Stimulated activated CD4-positive, alpha-beta T cell treated with anti-CD3 and anti-CD28 coated beads, Interleukin-4, amount 100 ng/mL, for 24 hours (primary cell): ENCODE measurements around the gene KDM8.

Experiments used
- DNase-seq: peaks from one replicate; pipeline ENCODE4 v3.0.0-alpha.2; 2020

KDM8 gene

DNA sequence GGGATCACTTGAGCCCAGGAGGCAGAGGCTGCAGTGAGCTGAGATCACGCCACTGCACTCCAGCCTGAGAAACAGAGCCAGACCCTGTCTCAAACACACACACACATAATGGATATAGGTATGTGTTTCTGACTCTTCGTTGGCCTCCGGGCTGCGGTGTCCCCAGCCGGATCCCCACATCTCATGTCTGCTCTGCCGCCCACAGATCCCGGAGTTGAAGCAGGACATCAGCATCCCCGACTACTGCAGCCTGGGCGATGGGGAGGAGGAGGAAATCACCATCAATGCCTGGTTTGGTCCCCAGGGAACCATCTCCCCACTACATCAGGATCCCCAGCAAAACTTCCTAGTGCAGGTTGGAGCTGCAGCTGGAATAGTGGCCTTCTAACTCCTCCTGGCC, 15.4 kb downstream of the KDM8 start:
- DNase-seq, result no peak

DNA sequence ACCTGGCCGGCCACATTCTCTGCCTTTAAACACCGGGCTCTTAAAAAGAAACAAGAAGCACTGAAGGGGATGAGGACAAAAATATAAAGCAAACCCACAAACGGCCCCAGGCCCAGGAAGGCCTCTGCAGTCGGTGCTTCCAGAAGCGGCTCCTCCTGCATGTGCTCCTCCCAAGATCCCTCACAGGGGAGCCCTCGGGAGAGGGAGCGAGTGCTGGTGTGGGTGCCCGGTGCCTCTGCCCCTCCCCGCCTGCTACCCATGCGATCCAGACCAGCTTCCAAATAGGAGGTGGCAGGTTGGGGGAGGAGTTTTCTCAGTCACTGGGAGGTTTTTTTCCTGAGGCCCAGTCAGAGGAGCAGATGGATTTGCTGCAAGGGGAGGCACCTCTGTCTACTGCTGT, 15.8 kb downstream of the KDM8 start:
- DNase-seq, result no peak

DNA sequence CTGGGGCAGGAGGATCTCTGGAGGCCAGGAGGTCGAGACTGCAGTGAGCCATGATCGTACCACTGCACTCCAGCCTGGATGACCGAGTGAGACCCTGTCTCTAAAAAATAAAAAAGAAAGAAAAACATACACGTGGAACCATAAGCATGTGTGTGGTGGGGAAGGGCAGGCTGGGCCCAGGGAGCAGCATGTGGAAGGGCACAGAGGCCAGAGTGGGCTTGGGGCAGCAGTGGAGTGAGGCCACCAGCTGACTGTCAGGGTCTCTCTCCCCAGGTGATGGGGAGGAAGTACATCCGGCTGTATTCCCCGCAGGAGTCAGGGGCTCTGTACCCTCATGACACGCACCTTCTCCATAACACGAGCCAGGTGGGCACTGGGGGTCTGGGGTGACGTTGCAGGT, 16.8 kb downstream of the KDM8 start:
- no peak for DNase-seq

DNA sequence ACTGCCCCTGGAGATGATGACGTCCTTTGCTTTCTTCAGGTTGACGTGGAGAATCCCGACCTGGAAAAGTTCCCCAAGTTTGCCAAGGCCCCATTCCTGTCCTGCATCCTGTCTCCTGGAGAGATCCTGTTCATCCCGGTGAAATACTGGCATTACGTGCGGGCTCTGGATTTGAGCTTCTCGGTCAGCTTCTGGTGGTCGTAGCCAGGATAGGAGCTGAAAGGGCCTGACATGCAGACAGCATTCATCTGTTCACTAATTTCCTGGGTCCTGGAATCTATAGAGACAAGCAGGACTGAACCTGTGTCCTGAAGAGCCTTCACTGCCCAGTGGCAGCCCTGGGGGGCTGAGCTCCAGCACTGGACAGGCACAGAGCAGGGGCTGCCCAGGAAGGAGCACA, 17.2 kb downstream of the KDM8 start:
- DNase-seq, result no peak

DNA sequence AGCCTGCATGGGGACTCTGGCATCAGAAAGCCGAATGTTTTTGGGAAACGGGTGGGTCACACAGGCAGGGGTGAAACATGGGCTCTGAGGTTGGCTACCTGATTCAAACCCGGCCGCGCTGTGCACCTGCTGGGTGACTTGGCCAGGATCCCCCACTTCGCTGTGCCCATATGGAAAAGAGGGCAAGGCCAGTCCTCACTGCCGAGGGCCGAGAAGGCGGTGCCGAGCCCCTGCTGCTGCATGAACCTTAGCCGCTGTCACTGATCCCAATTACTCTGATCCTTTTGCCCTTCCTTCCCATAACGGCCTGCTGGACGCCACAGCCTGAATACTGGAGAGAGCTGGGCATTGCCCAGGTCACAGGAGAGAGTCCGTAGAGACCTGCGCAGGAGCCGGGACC, 17.7 kb downstream of the KDM8 start:
- no peak for DNase-seq

DNA sequence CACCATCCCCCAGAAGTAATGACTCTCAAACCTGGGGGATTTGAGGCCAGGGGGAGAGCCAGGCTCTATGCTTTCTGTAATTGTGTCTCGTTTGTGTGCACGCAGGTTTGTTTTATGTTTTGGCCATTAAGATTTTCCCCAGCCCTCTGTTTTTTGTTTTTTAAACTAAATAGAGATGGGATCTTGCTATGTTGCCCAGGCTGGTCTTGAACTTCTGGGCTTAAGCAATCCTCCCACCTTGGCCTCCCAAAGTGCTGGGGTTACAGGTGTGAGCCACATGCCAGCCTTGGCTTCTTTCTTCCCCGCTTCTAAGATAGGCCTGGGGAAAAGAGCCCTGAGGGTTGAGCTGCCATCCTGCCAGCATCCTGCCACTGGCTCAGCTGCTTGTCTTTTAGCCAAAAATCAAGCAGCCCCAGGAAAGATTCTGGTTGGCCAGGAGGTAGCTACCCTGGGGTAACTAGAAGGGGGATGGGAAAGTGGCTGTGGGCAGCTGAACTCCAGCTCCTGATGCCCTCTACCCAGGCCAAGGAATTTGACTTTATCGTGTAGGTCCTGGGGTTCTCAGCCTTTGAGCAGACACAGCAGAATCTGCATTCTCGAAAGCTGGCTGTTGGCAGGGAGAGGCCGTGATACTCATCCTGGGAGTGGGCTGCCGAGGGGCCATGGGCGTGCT, 18.4 kb downstream of the KDM8 start:
- no peak for DNase-seq

DNA sequence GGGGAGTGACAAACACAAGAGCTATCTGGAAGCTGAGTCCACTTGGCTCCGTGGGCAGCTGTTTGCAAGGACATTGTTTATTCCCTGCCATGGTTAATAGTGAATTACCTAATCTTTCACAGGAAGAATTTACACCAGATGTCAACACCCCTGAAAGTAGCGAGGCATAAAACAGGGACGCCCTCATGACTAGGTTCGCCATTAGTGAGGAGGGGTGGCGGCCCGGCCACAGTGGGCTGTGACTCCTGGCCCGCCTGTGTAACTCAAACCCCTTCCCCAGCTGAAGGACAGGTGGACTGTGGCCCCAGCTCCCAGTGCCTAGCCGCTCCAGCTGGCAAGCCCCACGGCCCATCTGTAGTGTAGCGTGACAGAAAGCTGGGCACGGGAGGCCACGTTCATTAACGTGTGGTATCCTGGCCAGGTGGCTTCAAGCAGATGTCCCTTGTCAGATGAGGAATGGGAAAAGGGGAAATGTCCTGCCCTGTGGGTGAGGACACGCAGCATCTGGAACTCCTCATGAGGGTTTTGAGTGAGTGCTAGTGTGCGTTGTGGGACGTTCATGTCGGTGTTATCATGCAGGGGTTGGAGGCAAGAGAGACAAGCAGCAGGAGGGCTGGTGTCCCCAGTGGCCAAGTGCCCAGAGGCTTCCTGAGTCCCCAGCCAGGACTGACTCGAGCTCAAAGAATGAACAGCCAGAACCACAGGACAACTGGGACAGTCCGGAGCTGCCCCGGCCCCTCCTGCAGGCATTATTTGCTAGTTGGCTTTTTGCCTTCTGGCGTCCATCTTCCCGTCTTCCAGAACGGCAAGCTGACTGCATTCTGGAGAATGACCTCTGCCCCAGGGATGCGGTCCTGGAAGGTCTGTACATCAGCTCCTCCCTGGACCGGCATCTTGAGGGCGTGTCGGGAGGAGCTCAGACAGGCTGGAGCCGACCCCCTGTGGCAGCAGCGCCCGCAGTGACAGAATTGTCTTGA, 19.2 kb downstream of the KDM8 start:
- DNase-seq, result no peak

DNA sequence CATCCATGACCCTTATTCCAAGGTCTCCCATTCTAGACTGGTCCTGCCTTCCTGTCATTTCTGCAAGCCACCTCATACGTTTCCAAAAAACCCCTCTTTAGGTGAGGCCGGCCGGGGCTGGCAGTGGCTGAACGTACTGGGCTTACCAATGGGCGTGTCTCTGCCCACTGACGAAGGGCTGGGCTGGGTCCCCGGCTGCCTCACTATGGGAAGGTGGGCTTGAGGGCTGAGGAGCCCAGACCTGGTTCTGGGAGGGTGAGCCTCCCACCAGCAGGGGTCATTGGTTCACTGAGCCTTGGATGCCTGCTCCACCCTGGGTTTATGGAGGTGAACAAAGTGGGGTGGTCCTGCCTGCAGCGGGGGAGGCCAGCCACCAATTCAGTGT, 19.9 kb downstream of the KDM8 start:
- DNase-seq, result no peak

DNA sequence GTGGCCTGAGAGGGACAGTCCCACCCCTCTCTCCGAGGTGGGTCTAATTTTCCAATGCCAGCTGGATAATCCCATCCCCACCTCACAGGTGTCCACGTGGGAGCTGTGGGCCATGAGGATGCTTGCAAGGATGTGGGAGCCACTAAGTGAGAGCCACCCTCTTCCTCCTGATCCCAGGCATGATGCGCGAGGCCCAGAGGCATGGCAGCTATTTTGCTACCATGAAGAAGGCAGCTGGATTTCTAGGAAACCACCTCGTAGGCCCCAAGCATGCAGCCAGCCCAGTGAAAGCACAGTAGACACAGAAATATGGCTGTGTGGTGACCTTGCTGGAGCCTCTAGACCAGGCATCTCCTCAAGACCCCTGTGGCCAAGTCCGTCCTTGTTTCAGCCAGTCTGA, 20.4 kb downstream of the KDM8 start:
- no peak for DNase-seq

DNA sequence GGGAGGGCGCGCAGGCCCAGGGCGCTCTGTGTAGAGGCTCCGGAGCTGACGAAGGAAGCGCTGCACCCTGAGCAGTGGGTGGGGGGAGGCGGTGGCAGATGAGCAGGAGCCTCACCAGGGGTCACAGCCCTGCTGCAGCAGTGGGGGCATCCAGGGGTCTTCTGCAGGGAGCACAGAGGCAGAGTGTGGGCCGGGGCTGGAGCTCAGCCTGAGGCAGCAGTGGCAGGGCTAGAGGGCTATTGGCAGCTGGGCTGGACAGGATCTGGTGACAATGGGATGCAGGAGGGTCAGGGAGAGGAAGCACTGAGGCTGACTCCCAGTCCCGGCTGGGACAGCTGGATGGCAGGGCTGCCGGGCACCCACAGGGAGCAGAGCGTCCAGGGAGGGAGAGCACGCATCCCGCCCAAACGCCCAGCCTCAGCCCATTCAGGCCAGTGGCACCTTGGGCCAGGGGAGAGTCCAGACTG, 21.0 kb downstream of the KDM8 start:
- no peak for DNase-seq

DNA sequence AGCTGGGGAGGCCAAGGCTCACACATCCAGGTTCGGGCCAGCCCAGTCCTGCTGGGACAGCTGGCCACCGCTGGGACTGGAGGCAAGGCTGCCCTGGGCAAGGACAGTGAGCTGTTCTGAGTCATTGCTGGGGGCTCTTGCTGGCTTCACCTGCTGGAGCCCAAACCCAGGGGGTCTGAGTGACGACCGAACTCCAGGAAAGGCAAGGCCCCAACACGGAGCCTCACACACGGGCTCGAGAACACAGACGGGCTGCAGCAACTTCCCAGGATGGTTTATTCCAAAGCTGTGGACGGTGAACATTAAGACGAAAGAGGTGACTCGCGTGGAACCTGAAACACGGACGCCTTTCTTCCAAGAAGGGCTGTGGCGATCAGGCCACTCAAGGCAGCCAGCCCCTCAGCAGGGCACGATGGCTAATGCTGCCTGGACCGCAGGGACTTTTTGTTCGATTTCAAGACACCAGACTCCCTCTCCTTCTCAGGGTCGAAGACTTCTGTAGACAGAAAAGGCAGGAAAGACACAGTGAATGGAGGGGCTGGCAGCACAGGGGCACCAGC, 21.5 kb downstream of the KDM8 start:
- no peak for DNase-seq

DNA sequence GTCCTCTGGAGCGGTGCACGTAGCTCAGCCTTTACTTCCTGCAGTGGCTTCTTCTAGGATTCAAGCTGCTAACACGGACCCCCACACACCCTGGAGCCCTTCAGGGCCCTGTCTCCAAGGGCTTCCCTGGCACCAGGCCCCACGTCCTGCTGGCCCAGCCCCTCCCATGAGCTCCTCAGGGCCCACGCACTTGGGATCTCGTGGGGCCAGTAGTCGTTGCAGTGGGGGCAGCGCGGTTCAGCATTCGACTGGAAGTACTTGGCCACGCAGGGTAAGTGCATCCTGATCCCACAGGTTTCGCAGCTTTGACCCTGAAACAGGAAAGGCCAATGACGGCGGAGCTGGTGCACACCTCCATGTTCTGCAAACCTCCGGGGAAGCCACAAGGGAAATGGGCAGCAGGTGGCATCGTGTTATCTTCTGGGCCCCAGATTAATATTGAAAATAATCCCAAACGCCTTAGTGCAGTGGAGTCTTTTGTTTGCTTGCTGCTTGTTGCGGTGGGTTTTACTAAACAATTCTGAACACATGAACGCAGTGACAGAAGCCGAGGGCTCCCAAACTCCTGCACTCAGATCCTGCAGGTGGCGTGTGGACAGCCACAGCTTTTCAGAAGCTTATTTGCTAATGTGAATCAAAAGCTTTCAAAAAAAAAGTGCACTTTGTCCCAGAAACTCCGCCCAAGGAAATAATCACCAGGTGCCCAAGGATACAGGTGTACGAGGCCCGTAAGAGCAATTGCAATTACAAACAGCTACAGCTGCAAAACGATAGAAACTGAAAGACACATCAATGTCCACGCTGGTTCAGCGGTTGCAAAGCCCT, 22.4 kb downstream of the KDM8 start:
- DNase-seq, result no peak

DNA sequence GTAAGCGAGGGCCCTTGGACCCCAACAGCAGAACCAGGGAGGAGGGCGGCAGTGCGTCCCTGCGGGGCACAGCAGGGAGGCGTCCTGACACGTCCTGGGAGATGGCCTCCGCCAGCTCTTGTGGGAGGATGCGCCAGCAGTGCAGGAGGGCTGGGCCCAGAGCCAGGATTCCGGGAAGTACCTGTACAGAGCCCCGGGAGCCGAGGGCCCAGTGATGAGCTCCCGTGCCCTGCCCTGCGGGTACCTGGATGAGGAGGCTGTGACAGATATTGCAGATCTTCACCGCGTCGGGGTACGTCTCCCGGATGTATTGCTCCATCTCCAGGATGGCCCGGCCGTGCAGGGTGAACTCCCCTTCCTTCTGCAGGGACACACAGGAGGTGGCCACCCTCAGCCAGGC, 23.1 kb downstream of the KDM8 start:
- DNase-seq, result no peak

DNA sequence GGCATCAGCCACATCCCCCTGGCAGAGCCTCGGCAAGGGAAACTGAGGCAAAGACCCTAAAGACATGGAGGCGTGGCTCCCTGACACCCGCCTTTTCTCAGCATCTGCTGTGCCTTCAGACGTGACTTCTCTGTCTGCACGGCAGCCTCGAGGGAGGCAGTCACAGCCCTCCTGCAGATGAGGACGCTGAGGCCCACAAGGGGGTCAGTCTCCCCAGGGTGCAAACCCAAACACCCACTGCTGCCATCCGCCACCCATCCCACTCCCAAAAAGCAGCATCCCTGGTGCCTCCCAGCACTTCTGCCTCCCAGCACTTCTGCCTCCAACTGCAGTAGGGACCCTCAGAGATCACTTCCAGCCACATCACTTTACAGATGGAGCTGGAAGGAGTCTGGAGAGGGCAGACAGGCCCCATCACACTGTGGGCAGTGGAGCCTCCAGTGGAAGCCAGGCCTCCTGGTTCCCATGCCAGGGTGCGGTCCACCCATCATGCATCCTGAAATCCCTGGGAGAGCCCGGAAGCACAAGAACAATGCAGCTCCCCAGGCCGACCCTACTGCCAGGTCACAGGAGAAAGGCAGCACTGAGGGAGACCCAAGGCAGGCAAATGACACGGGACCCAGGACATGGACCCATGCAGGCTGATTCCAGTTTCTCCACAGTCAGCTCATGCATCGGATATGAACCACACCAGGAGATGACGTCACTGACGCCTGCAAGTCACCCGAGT, 23.8 kb downstream of the KDM8 start:
- no peak for DNase-seq

DNA sequence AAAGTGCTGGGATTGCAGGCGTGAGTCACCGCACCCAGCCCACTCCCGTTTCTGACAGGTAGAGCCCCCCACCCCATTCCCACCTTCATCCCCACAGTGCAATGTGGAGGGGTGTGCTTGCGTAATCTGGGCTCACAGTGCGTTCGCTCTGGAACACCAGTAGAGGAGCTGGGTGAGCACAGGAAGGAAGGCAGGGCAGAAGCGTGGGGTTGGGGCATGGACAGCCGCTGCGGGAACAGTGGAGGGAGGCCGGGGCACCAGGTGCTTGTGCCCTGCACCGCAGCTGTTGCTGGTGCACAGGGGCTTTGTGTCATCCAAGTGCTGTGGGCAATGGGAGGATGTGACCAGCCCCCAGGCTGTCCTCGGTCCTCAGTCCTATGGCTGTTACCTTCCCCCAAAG, 24.7 kb downstream of the KDM8 start:
- no peak for DNase-seq

DNA sequence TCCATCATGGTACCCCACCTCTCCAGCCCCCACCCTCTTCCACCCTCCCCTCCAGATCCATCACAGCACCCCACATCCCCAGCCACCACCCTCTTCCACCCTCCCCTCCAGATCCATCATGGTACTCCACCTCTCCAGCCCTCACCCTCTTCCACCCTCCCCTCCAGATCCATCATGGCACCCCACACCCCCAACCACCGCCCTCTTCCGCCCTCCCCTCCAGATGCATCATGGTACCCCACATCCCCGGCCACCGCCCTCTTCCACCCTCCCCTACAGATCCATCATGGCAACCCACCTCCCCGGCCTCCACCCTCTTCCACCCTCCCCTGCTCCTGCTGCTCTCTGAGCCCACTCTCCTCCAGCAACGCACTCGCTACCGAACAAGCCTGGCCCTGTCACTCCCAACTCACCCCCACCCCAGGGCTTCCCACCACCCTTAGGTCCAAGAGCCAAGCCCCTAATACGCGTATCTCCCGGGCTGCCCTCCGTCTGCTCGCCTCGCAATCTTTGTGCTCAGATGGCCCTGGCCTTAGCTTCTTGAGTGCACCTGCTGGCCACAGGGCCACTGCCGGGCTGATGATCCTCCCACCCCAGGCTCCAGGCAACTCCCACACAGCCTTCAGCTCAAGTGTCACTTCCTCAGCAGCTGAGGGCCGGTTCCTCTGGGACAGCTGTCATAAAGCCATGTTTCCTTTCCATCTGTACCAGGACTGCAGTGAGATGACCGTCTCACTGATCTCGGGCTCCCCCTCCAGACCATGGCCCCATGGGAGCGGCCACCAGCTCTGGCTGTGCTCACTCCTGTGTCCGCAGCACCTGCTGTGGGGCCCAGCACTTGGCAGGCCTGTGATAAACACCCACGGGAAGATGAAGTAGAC, 25.5 kb downstream of the KDM8 start:
- no peak for DNase-seq

DNA sequence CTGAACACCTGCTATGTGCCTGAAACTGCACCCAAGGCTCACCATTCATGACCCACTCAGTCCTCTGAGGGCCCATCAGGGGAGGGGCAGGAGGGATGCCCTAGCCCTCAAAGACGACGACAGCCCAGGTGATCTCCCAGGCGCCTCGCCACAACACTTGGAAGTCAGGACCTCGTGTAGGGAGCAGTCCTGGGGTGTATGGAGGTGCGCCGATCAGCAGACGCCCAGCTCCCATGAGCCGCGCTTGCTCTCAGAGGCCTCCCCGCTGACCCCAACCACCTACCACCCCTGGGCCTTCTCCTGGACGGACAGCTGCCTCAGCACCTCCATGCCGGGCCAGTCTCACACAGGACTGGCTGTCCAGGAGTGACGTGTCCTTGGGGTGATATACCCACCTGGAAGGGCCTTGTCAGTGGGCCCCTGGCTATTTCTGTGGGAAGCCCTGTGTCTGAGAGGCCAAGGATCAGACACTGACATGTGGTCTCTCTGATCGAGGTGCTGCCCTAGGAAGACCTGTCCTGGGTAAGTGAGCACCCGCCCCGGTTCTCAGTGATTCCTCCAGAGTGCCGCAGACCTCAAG, 26.7 kb downstream of the KDM8 start:
- DNase-seq, result no peak

DNA sequence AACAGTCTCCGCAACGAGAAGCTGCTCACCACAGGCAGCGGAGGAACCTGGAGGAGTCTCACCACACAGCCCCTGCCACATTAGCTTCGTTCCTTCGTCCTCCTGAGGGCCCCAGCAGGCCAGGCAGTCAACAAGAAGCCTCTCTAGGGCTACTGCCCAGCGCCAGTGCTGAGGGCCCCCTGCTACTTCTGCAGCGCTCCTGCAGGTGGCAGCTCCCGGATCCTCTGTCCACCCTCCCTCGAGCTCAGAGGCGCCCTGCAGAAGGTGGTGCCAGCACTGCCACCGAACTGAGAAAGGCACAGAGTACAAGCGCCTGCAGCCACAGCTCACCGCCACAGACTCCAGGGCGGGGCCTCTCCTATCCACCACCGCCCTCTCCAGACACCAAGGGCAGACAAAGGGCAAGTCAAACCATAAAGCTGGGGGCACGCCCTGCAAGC, 27.3 kb downstream of the KDM8 start:
- DNase-seq, result peak; percentile 71

DNA sequence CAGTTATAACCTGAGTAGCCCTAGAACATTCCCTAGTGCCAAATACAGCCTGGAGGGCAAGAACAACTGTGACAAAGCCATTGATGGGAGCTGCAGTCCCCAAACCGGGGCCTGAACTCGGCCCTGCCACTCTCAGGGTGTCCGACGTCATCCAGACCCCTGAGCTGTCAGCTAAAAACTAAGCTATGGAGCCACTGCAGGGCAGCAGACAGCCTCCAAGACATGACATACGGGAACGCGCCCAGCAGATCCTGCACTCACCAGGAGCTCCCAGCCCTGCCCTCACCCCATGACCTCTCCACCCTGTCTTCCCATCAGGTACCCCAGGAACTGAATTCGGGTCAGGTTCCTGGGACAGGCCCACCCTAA, 28.4 kb downstream of the KDM8 start:
- no peak for DNase-seq

DNA sequence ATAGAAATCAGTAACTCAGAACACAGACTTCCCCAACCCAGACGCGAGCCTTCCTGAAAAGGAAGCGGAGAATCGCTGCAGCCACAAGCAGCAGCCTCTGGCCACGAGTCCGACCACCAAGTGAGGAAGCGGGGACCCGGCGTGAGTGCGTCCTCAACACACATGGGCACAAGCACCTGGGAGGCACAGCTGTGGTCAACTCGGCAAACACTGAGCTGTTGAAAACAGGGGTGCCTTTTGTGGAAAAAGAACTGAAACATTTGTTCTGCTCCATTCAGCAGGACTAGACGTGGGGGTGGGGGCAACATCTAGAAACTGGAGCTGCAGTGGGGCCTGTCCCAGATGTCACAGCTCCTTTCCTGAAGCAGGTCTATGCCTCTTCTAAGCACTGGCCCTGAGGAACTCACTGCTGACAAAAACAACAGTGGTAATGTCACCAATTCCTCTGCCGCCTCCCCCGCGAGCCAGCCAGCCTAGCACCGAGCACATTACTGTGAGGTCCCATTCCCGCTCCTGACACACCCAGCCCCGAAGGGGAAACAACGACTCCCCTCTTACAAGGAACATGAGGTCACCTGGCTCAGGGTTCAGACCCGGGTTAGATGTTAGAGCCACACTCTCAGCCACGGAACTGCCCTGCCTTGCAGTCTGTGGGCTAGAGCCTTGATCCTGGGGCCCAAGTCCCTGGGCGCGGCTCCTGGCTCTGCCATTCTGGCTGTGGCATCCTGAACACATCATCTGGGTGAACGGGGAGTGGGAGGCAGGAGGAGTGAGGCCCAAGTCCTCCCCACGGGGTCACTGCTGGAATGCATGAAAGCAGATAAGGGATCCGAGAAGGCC, 29.0 kb downstream of the KDM8 start:
- peak; percentile 59 for DNase-seq
